ENCODE data around the gene DAB1. TPM values are rescaled to one million over a fixed set of nuclear protein-coding genes. Genes with fewer than 3 reads are reported as not detected.
A peak's percentile ranks its signal among the peaks of the same experiment; 100 is the strongest.

Gene DAB1
- polyA plus RNA-seq, 3 donors = not detected

DNA sequence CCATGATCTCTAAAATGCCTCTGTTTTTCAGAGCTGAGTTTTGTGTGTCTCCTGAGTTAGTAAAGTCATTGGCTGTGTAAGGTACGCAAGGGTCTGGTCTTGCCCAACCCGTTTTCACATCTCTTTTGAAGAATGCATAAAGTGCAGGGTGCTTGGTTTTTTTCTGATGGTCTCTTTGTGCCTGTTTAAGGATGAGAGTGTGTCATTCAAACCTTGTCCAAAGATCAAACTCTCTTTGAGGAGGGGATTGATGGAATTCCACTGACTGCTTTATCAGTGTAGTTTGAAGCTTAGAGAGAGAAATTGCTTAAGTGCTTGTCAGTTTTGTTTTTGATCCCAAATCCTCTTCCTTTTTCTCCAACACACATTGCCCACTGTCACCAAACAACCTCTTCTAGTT, 438.0 kb downstream of the DAB1 start:
- peaks cover 0 to 2% (median 2%) of the 10 kb centered on the region in 3 donors for H3K27me3 Mint-ChIP-seq (ENCODE audit: low read depth in 3 of 3)
- Histone ChIP-seq H3K4me2 (replicated peaks; ENCODE audit: extremely low read depth, low read length, poor library complexity, severe bottlenecking) (no peak overlapping the region), H3K27me3 (ENCODE audit: control insufficient read depth in 2 of 2, insufficient read depth in 2 of 2, low read length in 2 of 2) (no peaks in the 10 kb centered on the region), H3K4me3 (replicated peaks in 1 of 3; ENCODE audit: low read depth in 2 of 3, low read length in 3 of 3) (no peak overlapping the region), H3K79me2 (ENCODE audit: insufficient read depth, low read length) (no peaks in the 10 kb centered on the region), H3K9me3 (replicated peaks in 1 of 2; ENCODE audit: control insufficient read depth in 1 of 2, insufficient read depth in 1 of 2, low read length in 2 of 2) (no peaks in the 10 kb centered on the region), H3K36me3 (replicated peaks in 1 of 2; ENCODE audit: control insufficient read depth in 1 of 2, insufficient read depth in 2 of 2, low read length in 2 of 2) (no peaks in the 10 kb centered on the region), H3K4me1 (ENCODE audit: control insufficient read depth in 1 of 2, insufficient read depth in 2 of 2, low read length in 2 of 2) (no peaks in the 10 kb centered on the region), H2AFZ (ENCODE audit: insufficient read depth, low read depth, low read length, poor library complexity, severe bottlenecking) (no peak overlapping the region), H4K20me1 (ENCODE audit: insufficient read depth, low read length) (no peaks in the 10 kb centered on the region), H3K9ac (ENCODE audit: insufficient read depth, low read length, poor library complexity, severe bottlenecking) (no peak overlapping the region), H3K27ac (ENCODE audit: low read depth in 1 of 2, low read length in 2 of 2) (no peak overlapping the region)
- 100% methylated on average over 2 of the region's 2 CpGs for whole genome bisulfite sequencing (ENCODE audit: insufficient coverage)
- H3K4me1 Mint-ChIP-seq = no peaks in the 10 kb centered on the region
- intact Hi-C loops (cut with micrococcal nuclease) = no loop called here
- no peak for DNase-seq
- no peaks in the 10 kb centered on the region for H3K36me3 Mint-ChIP-seq
- TF ChIP-seq CTCF (IDR thresholded peaks at IDR 0.05) = no peak
- H3K4me3 Mint-ChIP-seq = no peak overlapping the region
- peak overlapping the region in 1 of 7 donors; percentile 40 for H3K27ac Mint-ChIP-seq
- peaks cover 0 to 2% (median 0%) of the 10 kb centered on the region in 7 donors for H3K9me3 Mint-ChIP-seq

DNA sequence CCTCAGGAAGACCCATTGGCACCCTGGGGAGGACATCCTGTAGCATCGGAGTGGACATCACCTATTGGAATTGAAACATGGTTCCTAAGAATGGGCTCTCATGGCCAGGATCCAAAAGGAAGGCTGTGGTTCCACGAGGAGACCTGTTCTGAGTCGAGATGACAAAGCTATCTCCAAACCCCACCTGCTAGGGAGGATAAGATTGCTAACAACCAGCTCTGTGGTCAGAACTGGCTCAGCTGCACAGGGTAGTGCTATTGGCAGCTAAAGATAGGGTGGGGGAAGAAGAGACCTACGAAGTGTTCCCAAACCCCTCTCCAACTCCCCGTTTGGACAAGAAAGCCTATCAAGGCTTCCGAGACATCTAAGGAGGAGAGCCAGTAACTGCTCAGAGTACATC, 440.4 kb downstream of the DAB1 start:
- no peak overlapping the region for H3K27ac ChIP-seq (ENCODE audit: low read depth in 1 of 2, low read length in 2 of 2)
- H3K4me3 Mint-ChIP-seq = no peak overlapping the region
- no peak for DNase-seq

More for the DNA sequence above, 440.4 kb downstream of the DAB1 start:
- H3K4me3 ChIP-seq (replicated peaks in 1 of 3; ENCODE audit: low read depth in 2 of 3, low read length in 3 of 3) = no peak overlapping the region
- Mint-ChIP-seq H3K9me3 (peaks cover 0 to 5% (median 0%) of the 10 kb centered on the region in 7 donors), H3K27me3 (ENCODE audit: low read depth in 3 of 3) (peaks cover 0 to 7% (median 6%) of the 10 kb centered on the region in 3 donors), H3K36me3 (no peaks in the 10 kb centered on the region), H3K4me1 (no peaks in the 10 kb centered on the region), H3K27ac (no peak overlapping the region)
- no peak for TF ChIP-seq CTCF (IDR thresholded peaks at IDR 0.05)
- H3K4me1 ChIP-seq (ENCODE audit: control insufficient read depth in 1 of 2, insufficient read depth in 2 of 2, low read length in 2 of 2) = no peaks in the 10 kb centered on the region
- no peaks in the 10 kb centered on the region for H3K79me2 ChIP-seq (ENCODE audit: insufficient read depth, low read length)
- intact Hi-C loops (cut with micrococcal nuclease) = no loop called here
- no peak overlapping the region for H3K4me2 ChIP-seq (replicated peaks; ENCODE audit: extremely low read depth, low read length, poor library complexity, severe bottlenecking)
- no peak overlapping the region for H2AFZ ChIP-seq (ENCODE audit: insufficient read depth, low read depth, low read length, poor library complexity, severe bottlenecking)
- H3K9ac ChIP-seq (ENCODE audit: insufficient read depth, low read length, poor library complexity, severe bottlenecking) = no peak overlapping the region
- no peaks in the 10 kb centered on the region for H4K20me1 ChIP-seq (ENCODE audit: insufficient read depth, low read length)
- 86% methylated on average over 1 of the region's 6 CpGs for WGBS (ENCODE audit: insufficient coverage)
- H3K27me3 ChIP-seq (ENCODE audit: control insufficient read depth in 2 of 2, insufficient read depth in 2 of 2, low read length in 2 of 2) = no peaks in the 10 kb centered on the region
- no peaks in the 10 kb centered on the region for H3K9me3 ChIP-seq (replicated peaks in 1 of 2; ENCODE audit: control insufficient read depth in 1 of 2, insufficient read depth in 1 of 2, low read length in 2 of 2)
- no peaks in the 10 kb centered on the region for H3K36me3 ChIP-seq (replicated peaks in 1 of 2; ENCODE audit: control insufficient read depth in 1 of 2, insufficient read depth in 2 of 2, low read length in 2 of 2)

Data from CD14-positive monocyte (primary cell).